HG03558 (cell line): Measurements from ENCODE around the gene TNIK.

Source experiments
- ATAC-seq: cut with Tn5 transposase; IDR thresholded peaks from one replicate; pipeline ENCODE4 v1.9.1; 2021; ENCODE audit warnings: moderate number of reproducible peaks; ENCODE audit not compliant: unreplicated experiment; ENCODE audit errors: extremely low read depth

Gene TNIK

GRCh38 chr3:171470714-171471227, 10.6 kb upstream of the TNIK start:
- ATAC-seq = no peak

DNA sequence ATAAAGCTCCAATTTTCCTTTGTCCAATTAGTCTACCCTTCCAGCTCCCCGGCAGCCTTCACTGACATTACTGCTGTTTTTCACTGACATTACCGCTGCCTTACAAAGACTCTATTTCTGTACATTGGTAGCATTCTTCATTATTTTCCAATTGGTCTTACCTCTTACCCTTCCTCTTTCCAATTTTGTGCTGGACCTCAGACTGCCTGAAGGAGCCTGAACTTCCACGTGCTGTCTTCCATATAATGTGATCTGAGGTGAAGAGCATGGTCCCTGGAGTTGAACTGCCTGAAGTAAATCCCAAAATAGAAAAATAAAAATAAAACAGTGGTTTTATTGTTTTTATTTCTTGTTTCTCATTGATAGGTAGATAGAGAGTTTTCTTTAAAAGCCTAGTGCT, 9.2 kb upstream of the TNIK start:
- ATAC-seq = no peak

DNA sequence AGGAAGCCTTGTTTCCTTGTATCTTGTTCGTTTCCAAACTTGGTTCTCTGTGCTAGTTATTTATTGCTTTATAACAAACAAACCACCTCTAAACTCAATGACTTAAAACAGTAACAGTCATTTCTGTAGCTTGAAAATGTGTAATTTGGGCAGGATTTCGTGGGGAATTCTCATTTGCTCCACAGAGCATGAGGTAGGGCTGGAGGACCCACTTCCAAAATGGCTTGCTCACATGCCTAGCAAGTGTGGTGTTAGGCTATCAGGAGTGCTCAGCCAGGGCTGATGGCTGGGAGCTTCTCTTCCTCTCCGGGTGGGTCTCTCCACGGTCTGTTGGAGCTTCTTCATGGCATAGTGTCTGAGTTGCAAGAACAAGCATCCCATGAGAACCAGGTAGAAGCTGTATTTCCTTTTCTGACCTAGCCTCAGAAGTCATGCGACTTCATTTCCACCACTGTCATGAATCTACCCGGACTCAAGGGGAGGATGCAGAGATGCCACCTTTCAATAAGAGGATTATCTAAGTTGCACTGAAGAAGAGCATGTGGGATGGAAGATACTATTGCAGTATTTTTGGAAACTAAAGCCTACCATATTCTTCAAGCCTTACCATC, 8.2 kb upstream of the TNIK start:
- ATAC-seq = no peak

DNA sequence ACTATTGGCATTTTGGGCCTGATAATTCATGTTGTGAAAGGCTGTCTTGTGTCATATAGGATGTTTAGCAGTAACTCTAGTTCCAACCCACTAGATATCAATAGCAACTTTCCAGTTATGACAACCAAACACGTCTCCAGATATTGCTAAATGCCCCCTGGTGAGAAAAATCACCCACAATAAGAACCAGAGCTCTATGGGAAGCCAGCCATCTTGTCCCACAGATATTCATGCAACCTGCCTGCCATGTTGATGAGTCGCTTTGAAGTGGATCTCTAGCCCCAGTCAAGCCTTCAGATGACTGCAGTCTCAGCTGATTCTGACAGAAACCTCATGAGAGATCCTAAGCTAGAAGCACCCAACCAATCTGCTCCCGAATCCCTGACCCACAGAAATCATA, 5.6 kb upstream of the TNIK start:
- no peak for ATAC-seq

- ATAC-seq = no peak
These were observed 4.3 kb upstream of the TNIK start for GRCh38 chr3:171464462-171464861.

DNA sequence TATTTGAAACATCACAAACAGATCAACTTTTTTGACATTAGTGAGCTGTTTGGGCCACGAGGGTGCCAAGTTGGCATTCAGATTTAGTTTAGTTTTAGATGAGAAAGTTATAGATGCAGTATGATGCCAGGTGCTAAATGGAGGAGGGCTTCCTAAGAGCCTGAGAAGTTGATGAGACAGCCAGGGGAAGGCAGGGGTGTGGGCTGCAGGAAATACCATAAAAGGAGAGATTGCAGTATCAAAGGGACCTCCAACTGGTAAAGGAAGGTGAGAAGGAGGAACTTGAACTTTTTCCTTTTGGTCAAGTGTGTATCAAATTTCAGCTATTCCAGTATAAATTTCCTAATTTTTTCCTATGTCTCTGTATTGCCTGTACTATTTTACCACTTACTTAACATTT, 2.0 kb upstream of the TNIK start:
- no peak for ATAC-seq

- ATAC-seq = no peak
These were observed 1.3 kb upstream of the TNIK start for GRCh38 chr3:171461525-171461917.

GRCh38 chr3:171460725-171461524, 720 bp upstream of the TNIK start:
- peak; percentile 25 for ATAC-seq

DNA sequence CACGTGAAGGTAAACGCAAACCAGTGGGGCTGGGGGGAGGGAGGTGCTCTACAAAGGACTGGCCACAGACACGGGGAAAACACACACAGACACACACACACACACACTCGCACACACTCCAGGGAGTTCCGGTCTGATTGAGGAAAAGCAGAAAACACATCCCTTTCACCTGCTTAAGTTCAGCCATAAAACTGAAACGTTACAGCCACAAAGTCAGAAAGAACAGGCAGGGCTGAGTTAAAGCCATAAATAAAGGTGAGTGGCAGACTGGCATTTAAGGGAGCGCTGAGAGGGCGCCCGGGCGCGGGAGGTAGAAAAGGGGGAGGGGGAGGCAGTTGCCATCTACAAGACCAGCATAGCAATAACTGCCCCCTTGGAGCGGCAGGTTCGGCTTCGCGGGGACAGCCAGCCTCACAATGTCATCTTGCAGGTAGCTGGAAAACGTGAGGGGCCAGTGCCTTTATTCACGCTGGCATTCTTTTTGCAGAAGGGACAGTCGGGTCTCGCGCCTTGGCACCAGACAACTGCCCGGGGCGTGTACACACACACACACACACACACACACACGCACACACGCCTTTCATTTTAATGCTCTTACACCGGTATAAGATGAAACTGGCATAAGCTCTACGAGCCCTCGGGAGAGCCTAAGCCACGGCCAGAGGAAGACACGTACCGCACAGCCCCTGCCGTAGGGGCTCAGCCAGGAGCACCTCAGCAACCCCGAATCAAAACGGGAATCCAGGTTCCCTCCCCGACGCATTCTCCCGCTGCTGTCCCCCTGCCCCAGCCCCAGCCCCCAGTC, 866 bp downstream of the TNIK start:
- no peak for ATAC-seq

GRCh38 chr3:171458864-171459136, 1.4 kb downstream of the TNIK start:
- ATAC-seq = no peak

DNA sequence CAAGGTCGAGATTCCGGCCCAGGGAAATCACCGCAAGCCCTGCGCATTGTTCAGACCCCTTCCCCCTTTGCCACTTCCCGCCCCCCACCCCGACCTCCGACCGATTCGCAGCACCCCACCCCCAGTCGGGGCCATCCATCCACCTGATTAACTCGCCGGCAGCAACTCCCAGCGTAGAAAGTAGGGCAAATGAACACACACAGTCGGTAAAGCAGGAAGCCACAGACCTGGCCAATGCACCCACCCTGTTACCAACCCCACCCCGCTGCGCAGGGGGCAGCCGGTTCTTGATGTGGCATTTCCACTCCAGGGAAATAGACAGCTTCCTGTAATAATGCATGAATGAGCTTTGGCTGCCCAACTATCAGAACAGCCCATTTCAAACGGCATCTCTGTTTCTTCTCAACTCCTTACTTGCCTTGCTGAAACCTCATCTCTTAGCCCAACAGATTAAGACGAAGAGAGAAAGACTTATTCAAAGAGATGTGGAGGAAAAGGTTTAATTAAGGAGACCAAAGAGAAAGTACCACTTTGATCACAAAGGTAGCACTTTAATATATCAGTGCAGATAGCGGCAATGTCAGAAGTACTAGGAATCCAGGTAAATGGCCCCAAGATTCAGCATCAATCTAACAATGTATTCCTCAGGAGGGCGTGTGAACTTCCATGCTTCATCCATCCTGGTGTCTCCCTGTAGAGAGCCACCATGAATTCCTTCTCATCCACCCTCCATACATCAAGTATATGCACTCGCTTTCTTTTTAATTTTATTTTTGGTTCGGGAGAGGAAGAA, 1.9 kb downstream of the TNIK start:
- no peak for ATAC-seq

- no peak for ATAC-seq
These were observed 2.6 kb downstream of the TNIK start for GRCh38 chr3:171457607-171458061.

GRCh38 chr3:171456765-171457606, 3.2 kb downstream of the TNIK start:
- no peak for ATAC-seq

DNA sequence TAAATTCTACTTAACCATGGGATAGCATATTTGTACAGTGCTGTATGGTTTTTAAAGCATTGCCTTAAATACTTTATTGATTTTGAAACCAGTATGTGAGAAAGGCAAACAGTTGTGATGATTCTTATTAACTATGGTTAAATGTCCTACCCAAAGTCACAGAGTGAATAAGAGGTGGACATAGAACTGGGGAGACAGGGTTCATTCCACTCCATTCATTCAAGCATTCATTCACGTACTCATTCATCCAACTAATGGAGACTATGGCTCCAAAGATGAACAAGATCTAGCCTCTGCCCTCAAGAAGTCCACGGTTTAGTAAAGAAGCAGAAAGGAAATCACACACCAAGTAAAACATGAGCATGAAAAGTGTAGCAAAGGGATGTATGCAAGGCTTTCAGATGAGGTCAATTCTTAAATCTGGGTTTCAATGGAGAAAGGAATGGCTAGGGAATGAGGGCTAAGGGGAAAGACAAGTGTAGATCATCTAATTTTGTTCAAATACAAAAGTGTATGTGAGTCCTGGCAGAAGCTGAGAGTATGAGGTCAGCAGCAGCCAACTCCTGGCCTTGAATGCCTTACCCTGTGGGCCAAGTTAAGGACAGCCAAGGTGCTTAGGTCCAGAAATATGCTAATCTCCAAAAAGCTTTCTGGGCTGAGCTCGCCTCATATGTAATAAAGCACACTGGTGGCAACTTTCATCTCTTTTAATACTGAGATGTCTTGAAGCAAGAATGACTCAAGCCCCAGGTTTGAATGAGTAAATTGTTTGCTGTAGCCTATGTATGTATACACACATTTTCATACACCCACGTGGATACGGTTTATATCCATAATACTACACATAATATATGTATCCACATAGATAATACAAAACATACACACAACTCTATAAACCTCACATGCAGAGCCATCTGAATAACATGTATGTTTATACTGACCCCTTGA, 4.3 kb downstream of the TNIK start:
- no peak for ATAC-seq

- ATAC-seq = no peak
These were observed 6.2 kb downstream of the TNIK start for GRCh38 chr3:171454041-171454440.

GRCh38 chr3:171453180-171453886, 6.9 kb downstream of the TNIK start:
- ATAC-seq = no peak

GRCh38 chr3:171452328-171452727, 7.9 kb downstream of the TNIK start:
- ATAC-seq = no peak

DNA sequence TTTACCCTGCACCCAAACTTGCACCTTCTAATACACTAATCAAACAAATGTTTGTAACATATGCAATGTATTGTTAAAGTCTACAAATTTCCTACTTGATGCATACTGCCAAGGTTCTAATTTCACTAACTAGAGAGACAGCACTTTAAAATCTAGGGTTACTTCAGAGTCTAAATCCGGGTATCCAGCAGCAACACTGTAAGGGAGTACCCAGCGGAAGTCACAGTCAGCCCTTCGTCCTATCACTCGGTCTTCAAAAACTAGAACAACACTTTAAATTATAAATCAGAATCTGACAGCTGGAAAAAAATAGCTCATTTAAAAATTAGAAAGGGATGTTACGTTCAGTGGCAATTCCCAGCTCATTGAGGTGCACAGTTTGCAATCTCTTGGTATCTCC, 8.3 kb downstream of the TNIK start:
- ATAC-seq = no peak
